Stimulated activated CD4-positive, alpha-beta T cell treated with anti-CD3 and anti-CD28 coated beads, Interleukin-15, amount 100 ng/mL, for 48 hours (primary cell): ENCODE results near the gene LIN28B.
"Not testable (repeated sequence)": the region's sequence is repeated elsewhere in the genome, so short reads cannot be mapped to it uniquely, and the experiment has no call there.

ENCODE experiments used
- DNase-seq, 2 donors: peaks; one replicate each; pipeline ENCODE4 v3.0.0-alpha.2; 2020; ENCODE audit warnings: low read depth in 2 of 2

The LIN28B gene

GRCh38 chr6:104956731-104957294 is at the start of gene LIN28B:
LIN28B (plus strand) TSS chr6:104957107; CDS start chr6:104957251, 144 bp downstream.
- DNase-seq = no peak

GRCh38 chr6:104908031-104908887 is 48.6 kb upstream of the LIN28B start:
- DNase-seq = no peak

GRCh38 chr6:104908888-104909525 is 47.9 kb upstream of the LIN28B start:
- DNase-seq = no peak

- no peak for DNase-seq
These were observed 35.0 kb upstream of the LIN28B start for GRCh38 chr6:104921896-104922295.

- no peak for DNase-seq
These were observed 28.8 kb upstream of the LIN28B start for GRCh38 chr6:104928141-104928540.

GRCh38 chr6:104929353-104929752 is 27.6 kb upstream of the LIN28B start:
- DNase-seq = no peak

GRCh38 chr6:104930939-104931338 is 26.0 kb upstream of the LIN28B start:
- DNase-seq = no peak

GRCh38 chr6:104936766-104937535 is 20.0 kb upstream of the LIN28B start:
- no peak for DNase-seq

GRCh38 chr6:104940238-104940892 is 16.5 kb upstream of the LIN28B start:
- DNase-seq = no peak

GRCh38 chr6:104940893-104941728 is 15.8 kb upstream of the LIN28B start:
- DNase-seq = peak in 1 of 2 donors; percentile 24

GRCh38 chr6:104941729-104942091 is 15.2 kb upstream of the LIN28B start:
- no peak for DNase-seq

- no peak for DNase-seq
These were observed 13.1 kb upstream of the LIN28B start for GRCh38 chr6:104943781-104944180.

GRCh38 chr6:104949206-104949605 is 7.7 kb upstream of the LIN28B start:
- no peak for DNase-seq

- no peak for DNase-seq
These were observed 5.2 kb upstream of the LIN28B start for GRCh38 chr6:104951677-104952076.

- DNase-seq = no peak
These were observed 4.0 kb upstream of the LIN28B start for GRCh38 chr6:104952911-104953399.

- not testable (repeated sequence) for DNase-seq
These were observed 3.3 kb upstream of the LIN28B start for GRCh38 chr6:104953400-104954189.

GRCh38 chr6:104954190-104954797 is 2.6 kb upstream of the LIN28B start:
- DNase-seq = no peak

- no peak for DNase-seq
These were observed 1.4 kb upstream of the LIN28B start for GRCh38 chr6:104955491-104955890.
